Activated CD4-positive, alpha-beta T cell treated with anti-CD3 and anti-CD28 coated beads, Interleukin-10, Interleukin-2, amounts not matched to agents 100 ng/mL and 50 ng/mL, durations not matched to agents 16 hours and 8 hours (primary cell): ENCODE data around the gene KIFBP.
"Not testable (repeated sequence)": the region's sequence is repeated elsewhere in the genome, so short reads cannot be mapped to it uniquely, and the experiment has no call there.

Experiments
- DNase-seq: peaks from one replicate; pipeline ENCODE4 v3.0.0-alpha.2; 2020

Gene KIFBP, protein sequence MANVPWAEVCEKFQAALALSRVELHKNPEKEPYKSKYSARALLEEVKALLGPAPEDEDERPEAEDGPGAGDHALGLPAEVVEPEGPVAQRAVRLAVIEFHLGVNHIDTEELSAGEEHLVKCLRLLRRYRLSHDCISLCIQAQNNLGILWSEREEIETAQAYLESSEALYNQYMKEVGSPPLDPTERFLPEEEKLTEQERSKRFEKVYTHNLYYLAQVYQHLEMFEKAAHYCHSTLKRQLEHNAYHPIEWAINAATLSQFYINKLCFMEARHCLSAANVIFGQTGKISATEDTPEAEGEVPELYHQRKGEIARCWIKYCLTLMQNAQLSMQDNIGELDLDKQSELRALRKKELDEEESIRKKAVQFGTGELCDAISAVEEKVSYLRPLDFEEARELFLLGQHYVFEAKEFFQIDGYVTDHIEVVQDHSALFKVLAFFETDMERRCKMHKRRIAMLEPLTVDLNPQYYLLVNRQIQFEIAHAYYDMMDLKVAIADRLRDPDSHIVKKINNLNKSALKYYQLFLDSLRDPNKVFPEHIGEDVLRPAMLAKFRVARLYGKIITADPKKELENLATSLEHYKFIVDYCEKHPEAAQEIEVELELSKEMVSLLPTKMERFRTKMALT

DNA sequence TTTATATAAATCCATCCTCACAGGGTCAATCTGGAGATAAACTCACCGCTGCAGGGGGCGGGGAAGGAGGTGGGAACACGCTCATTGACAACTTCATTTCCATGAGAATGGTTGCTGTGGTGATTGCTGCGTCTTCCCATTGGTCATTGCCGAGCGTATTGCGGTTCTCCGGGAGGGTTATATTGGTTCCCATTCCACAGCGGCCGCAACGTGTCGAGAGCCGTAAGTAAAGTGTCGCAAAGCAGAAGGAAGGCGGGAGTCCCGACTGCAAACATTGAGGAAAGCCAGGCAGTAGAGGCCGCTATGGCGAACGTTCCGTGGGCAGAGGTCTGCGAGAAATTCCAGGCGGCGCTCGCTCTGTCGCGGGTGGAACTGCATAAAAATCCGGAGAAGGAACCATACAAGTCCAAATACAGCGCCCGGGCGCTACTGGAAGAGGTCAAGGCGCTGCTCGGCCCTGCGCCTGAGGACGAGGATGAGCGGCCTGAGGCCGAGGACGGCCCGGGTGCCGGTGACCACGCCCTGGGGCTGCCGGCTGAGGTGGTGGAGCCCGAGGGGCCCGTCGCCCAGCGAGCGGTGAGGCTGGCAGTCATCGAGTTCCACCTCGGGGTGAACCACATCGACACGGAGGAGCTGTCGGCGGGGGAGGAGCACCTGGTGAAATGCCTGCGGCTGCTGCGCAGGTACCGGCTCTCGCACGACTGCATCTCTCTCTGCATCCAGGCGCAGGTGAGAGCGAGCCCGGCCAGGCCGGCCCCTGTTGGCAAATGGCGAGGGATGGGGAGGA, at the start of gene KIFBP:
TSS of gene KIFBP (plus strand) at position 274 of the 787 bp plus-strand sequence. CDS start at position 304, 30 bp downstream.
- DNase-seq: peak; percentile 95

DNA sequence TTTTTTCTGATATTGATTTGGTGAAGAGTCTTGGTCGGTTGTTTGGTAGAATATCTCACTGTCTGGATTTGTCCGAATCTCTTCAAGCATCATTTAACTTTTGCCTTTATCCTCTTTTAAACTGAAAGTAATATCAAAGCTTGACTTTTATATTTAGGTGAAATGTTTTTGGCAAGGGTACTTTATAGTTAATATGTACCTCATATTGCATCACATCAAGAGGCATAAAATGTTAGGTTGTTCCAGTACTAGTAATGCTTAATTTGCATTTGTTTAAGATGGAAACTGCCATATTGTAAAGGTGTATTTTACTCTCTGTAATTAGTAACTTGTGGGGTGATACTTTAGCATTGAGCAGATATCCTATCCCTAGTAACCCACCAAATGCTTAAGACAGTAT, 49.7 kb upstream of the KIFBP start:
- no peak for DNase-seq

DNA sequence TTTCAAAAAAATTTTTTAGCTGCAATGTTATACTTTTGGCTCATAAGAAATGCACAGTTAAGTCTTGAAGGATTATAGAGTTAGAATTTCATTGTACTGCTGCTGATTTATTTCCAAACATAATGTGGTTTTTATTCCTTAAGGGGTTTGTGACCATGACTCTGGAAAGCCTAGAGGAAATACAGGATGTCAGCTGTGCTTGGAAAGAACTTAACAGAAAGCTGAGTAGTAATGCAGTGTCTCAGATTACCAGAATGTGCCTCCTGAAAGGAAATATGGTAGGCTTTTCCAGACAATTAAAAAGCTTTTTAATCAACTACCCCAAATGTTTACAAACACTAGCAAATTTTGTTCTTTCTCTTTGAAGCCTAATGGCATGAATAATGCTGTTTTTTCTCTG, 47.7 kb upstream of the KIFBP start:
- DNase-seq: not testable (repeated sequence)

DNA sequence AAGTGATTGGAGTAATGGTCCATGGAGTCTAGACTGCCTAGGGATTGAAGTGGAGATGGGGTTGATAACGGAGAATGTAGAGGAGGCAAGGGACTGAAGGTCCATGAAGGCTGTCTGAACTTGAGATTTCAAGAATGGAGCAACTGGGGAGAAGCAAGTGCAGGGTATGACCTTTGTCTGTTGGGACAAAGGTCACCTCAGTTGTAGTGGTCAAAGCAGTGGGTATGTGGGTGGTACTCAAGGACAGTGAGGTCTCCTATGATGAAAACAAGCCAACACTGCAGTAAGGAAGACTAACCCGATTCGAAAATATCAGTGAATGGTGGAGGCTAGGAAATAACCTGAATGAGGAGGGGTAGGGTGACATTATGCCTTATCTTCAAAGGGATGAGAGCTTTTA, 38.0 kb upstream of the KIFBP start:
- no peak for DNase-seq

DNA sequence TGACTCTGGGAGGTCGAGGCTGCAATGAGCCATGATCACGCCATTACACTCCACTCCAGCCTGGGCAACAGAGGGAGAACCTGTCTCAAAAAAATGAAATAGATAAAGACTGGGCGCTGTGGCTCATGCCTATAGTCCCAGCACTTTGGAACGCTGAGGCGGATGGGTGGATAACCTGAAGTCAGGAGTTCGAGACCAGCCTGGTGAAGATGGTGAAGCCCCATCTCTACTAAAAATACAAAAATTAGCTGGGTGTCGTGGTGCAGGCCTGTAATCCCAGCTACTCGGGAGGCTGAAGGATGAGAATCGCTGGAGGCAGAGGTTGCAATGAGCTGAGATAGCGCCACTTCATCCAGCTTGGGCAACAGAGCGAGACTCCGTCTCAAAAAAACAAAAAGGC, 33.7 kb upstream of the KIFBP start:
- DNase-seq: no peak

DNA sequence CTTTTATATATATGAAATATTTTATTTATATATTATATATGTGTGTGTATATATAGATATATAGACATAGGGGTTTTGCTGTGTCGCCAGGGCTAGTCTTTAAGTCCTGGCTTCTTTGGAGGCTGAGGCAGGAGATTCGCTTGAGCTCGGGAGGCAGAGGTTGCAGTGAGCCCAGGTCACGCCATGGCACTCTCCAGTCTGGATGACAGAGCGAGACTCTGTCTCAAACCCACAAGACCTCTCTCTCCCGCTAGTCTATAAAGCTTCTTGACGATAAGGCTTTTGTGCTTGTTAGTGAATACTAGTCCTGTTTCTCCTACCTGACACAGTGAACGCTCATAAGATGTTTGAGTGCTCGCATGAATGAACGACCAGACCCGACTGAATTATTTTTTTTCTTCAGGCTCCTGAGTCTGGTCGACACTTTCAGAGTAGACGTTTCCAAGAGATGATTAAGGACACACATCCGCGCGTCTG, 33.2 kb upstream of the KIFBP start:
- no peak for DNase-seq

DNA sequence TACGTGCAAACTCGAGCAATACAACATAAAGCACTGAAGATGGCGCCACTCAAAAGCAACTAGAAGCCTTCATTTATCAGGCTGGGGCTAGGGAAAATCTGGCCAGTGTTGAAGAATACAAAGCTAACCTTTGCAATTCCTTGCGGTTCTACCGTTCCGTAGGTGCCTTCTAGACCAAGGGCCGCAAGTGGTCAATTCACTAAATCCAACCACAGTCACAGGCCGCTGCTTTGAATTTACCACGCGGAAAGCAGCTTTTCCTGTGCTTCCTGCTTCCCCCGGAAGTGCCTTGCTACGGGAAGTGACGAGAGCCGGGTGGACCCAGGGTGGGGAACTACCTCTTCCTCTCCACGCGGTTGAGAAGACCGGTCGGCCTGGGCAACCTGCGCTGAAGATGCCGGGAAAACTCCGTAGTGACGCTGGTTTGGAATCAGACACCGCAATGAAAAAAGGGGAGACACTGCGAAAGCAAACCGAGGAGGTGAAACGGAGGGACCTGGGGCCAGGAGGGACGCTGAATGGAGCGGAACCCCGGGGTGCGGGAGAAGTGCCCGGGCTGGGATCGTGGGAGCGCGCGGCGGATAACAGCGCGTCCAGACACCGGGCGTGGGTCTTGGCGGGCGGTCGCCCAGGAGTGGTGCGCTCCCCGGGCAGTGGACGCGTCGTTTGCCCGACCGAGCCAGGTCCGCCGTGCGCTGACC, 32.6 kb upstream of the KIFBP start, which contains the start of gene DDX21:
TSS of gene DDX21 (plus strand) at position 339 of the 701 bp plus-strand sequence. CDS start at position 395, 56 bp downstream.
- DNase-seq: peak; percentile 95

DNA sequence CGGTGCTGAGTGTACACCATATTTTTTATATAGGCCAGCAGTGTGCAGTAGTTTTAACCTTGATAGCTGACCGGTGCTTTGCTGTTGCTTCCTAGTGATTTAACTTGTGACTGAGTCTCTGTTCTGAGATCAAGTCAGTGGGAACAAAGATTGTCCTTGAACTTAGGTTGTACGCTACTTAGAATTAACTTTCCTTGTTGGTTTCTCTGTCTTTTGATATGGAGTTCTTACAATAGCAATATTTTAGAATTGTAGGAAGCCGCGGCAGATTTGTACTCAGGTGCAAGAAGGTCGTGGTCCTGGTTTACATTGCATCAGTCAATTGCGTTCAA, 31.4 kb upstream of the KIFBP start:
- DNase-seq: no peak

DNA sequence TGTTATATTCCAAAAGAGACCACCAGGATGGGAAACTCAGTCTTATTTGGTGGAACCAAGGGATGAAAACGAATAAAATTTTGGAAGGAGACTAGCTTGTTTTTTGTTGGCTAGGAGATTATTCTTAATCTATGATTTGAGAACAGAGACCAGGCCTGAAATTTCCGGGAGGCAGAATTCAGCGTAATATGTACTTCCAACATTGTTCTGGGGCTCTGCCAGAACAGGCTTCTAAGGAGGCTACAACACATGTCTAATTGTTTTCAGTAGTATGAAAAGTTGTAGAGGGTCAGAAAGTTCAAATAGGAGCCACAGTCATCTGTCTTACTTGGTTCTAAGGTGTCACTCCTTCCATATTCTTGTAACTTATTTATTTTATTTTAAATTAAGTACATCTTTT, 30.9 kb upstream of the KIFBP start:
- DNase-seq: no peak

DNA sequence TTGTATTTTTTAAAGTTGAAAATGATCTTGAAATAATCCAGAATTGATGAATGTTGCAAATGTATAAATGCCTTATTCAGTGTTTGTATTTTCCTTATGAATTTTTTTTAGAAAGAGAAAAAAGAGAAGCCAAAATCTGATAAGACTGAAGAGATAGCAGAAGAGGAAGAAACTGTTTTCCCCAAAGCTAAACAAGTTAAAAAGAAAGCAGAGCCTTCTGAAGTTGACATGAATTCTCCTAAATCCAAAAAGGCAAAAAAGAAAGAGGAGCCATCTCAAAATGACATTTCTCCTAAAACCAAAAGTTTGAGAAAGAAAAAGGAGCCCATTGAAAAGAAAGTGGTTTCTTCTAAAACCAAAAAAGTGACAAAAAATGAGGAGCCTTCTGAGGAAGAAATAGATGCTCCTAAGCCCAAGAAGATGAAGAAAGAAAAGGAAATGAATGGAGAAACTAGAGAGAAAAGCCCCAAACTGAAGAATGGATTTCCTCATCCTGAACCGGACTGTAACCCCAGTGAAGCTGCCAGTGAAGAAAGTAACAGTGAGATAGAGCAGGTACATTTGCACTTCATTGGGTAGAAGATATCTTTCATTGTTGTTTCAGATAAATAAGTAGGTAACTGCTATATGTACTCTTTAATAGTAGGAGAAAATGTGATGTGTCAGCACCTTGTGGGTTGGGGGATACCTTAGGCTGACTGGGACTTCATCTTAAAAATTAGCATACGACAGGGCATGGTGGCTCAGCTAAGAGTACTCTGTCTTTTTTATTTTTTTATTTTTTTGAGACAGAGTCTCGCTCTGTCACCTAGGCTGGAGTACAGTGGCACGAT, 28.7 kb upstream of the KIFBP start:
- DNase-seq: no peak

DNA sequence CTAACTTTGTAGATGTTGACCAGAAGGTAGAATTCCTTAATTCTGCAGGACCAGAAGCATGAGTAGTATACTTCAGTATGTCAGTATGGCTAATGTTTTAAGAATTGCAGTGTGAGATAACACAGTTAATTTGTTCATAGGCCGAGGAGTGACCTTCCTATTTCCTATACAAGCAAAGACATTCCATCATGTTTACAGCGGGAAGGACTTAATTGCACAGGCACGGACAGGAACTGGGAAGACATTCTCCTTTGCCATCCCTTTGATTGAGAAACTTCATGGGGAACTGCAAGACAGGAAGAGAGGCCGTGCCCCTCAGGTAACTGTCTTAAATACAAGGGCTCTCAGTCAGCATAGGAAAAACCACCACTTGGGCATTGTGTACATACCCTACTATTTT, 25.5 kb upstream of the KIFBP start:
- no peak for DNase-seq

DNA sequence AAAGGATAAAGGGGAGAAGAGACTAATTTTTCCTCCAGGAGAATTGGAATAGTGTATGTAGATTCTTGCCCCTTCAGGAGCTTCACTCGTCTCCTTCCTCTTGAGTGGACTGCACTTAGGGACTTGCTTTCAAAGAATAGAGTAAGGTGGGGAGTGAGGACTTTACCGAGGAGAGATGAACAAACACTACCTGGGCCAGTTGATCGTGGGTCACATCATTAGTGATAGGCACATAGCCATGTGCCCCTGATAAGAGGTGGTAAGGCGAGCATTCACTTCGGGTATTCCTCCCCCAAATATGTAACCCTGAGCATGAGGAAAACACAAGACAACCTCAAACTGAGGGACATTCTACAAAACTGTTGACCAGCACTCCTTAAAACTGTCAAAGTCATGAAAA, 14.6 kb upstream of the KIFBP start:
- no peak for DNase-seq

DNA sequence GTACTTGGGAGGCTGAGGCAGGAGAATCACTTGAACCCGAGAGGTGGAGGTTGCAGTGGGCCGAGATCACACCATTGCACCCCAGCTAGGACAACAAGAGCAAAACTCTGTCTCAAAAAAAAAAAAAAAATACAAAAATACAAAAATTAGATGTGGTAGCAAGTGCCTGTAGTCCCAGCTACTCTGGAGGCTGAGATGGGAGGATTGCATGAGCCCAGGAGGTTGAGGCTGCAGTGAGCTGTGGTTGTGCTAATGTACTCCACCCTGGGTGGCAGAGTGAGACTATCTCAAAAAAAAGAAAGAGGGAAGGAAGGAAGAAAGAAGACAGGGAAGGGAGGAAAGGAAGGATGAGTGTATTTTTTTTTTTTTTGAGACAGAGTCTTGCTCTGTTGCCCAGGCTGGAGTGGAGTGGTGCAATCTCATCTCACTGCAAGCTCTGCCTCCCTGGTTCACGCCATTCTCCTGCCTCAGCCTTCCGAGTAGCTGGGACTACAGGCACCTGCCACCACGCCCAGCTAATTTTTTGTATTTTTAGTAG, 12.6 kb upstream of the KIFBP start:
- not testable (repeated sequence) for DNase-seq

DNA sequence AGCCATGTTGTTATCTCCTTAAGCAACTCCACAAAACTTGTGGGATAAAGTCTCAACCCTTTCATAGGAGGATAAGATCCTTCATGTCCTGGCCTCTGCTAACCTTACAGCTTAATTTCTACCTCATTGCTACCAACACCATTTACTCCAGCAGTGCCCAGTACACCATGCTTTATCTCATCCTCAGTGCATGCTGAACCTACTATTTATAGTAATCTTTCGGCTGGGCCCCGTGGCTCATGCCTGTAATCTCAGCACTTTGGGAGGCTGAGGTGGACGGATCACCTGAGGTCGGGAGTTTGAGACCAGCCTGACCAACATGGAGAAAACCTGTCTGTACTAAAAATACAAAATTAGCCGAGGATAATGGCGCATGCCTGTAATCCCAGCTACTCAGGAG, 8.9 kb upstream of the KIFBP start:
- not testable (repeated sequence) for DNase-seq

DNA sequence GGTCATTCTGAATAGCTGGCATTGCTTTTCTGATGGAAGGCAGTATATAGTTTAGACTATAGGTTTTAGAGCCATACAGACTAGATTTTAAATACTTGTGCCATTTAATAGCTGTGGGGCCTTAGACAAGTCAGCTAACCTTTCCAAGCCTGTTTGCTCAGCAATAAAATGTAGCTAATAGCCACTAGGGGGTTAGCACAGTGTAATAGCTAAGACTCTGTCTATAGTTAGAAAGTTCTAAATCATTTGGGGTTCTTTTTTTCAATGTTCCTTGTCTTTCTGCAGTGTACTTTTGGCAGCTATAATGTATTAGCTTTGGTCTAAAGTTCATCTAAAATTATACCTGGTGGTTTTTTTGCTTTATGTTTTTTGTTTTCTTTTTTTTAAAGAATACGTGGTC, 7.5 kb upstream of the KIFBP start:
- DNase-seq: no peak

DNA sequence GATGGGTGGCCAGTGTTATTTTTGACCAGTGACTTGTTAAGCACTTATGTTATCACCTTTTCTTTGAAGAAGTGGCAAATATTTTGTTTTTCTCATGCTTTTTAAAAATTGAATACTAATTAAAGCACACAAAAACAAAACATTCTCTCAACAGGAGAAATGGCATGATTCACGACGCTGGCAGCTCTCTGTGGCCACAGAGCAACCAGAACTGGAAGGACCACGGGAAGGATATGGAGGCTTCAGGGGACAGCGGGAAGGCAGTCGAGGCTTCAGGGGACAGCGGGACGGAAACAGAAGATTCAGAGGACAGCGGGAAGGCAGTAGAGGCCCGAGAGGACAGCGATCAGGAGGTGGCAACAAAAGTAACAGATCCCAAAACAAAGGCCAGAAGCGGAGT, 6.2 kb upstream of the KIFBP start:
- DNase-seq: no peak

DNA sequence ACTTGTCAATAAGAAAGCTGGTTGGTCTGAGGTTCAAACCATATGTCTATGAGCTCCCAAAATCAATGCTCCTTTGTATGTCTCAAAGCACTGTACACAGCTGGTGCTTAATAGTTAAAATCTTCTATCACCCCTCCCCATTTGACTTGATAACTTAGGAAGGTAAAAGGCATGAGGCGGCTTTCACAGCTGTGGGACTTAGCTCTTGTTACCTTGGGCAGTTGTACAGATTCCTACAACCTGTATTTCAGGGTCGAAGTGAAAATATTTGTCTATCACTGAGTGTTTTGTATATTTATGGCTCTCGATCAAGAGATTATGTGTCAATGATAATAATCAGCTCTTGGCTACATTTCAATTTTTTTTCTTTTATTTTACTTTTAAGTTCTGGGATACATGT, 992 bp upstream of the KIFBP start:
- DNase-seq: no peak

DNA sequence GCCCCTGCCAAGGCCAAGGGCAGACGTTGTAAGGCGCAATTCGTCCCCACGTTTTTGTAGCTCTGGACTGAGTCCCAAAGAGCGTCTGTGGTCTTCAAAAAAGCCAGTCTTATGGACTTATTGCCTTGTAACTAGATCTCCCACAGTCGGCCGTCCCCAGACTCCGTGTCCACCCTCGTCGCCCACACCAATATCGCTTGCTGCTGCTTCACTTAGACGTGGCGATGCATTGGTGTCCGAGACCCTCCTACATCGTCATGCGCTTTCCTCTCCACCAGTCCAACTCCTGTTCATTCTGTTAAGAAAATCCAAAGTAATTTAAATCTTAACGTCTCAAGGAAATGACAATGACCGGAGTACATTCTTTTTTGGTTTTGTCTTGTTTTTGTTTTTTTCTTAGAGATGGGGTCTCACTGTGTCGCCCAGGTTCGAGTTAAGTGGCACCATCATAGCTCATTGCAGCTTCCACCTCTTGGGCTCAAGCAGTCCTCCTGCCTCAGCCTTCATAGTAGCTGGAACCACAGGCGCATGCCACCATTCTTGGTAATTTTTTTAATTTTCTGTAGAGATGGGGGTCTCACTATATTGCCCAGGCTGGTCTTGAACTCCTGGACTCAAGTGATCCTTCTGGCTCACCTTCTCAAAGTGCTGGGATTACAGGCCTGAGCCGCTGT, 851 bp downstream of the KIFBP start:
- DNase-seq: no peak

DNA sequence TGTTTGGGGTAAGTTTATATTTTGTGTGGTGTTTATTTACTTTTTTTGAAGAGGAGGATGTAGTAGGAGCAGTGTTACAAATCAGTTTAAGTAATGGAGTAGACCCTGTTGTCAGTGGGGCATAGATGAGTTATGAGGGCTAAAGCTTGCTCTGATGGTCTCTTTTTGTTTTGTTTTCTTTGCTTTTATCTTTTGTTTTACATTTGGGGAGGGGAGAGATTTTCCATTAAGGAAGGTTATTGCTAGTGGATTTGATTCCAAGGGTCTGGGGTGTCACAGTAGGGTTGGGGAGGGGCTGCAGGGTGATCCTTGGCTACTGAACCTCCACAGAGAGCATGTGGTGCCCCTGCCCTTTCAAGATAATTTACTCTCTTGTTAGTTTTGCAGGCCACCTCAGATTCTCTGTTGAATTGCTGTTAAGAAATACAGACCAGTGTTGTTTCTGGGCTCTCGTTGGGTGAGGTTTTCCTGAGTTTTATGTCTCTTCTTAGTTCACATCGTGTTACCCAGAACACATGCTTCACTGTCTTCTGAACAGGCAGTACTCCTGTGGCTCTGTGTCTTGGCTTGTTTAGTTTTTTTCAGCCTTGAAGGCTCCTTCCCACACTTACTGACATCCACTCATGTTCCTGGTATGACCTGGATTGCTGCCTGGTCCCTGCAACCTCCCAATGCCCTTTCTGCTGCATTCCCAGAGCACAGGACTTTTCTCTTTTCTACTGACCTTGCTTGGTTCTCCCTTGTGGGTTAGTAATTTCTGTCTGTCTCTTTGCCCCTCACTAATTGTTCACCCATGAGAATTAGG, 4.2 kb downstream of the KIFBP start:
- no peak for DNase-seq

DNA sequence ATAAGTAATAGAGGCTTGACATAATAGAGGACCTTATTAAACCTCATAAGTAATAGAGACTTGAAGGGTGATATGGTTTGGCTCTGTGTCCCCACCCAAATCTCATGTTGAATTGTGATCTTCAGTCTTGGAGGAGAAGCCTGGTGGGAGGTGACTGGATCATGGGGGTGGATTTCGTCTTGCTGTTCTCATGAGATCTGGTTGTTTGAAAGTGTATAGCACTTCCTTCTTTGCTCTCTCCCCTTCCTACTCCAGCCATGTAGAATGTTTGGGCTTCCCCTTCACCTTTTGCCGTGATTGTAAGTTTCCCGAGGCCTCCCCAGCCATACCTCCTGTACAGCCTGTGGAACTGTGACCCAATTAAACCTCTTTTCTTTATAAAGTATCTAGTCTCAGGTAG, 8.6 kb downstream of the KIFBP start:
- no peak for DNase-seq
